Stomach (tissue), 4 donors: Measurements from ENCODE around the gene CCDC148.

Experiments
- CTCF ChIP-seq, 7 experiments: fragments of 450-650 bp in 4 of 7; fragments of 200-600 bp in 3 of 7; sonication (generic) in 3 of 7; IDR thresholded peaks; one replicate each; pipeline ENCODE4 v1.5.1; 2016 to 2019; ENCODE audit warnings: antibody characterized with exemption in 7 of 7, control low read depth in 2 of 7, mild to moderate bottlenecking in 1 of 7
- POLR2AphosphoS5 ChIP-seq, 3 donors: sonication (generic); formaldehyde crosslinking; IDR thresholded peaks; one replicate each; pipeline ENCODE4 v1.6.1; 2016; ENCODE audit warnings: antibody characterized with exemption in 3 of 3

- no peak for TF ChIP-seq CTCF (IDR thresholded peaks at IDR 0.05)
- TF ChIP-seq POLR2AphosphoS5 (IDR thresholded peaks at IDR 0.05), result no peak
Measured at GRCh38 chr2:158214431-158214830, 242.1 kb downstream of the CCDC148 start.
